C4-2B (cell line): Measurements from ENCODE around the gene GPR158.

Source experiments
- H3K27ac ChIP-seq: fragments of 450-650 bp; 2 replicates; pipeline ENCODE4 v1.5.1; 2017
- CTCF ChIP-seq: fragments of 450-650 bp; conservative IDR thresholded peaks from 2 replicates; pipeline ENCODE4 v1.5.1; 2017; ENCODE audit warnings: mild to moderate bottlenecking
- ZFX ChIP-seq: fragments of 450-650 bp; IDR thresholded peaks from 2 replicates; pipeline ENCODE4 v1.6.1; 2017

Gene GPR158

GRCh38 chr10:25383686-25384085, 208.9 kb downstream of the GPR158 start:
- TF ChIP-seq ZFX (no peak), CTCF (no peak)
- no peak overlapping the region for H3K27ac ChIP-seq

GRCh38 chr10:25384618-25385017, 209.8 kb downstream of the GPR158 start:
- TF ChIP-seq CTCF: no peak
- no peak for TF ChIP-seq ZFX
- H3K27ac ChIP-seq: no peak overlapping the region

- H3K27ac ChIP-seq: no peak overlapping the region
- TF ChIP-seq ZFX (no peak), CTCF (no peak)
Measured at GRCh38 chr10:25388188-25388861, 213.5 kb downstream of the GPR158 start.

- TF ChIP-seq ZFX: no peak
- no peak for TF ChIP-seq CTCF
- no peak overlapping the region for H3K27ac ChIP-seq
Measured at GRCh38 chr10:25388862-25389206, 214.0 kb downstream of the GPR158 start.

- TF ChIP-seq CTCF (no peak), ZFX (no peak)
- H3K27ac ChIP-seq: no peak overlapping the region
Measured at GRCh38 chr10:25390733-25391132, 215.9 kb downstream of the GPR158 start.

GRCh38 chr10:25392132-25392531, 217.3 kb downstream of the GPR158 start:
- no peak overlapping the region for H3K27ac ChIP-seq
- TF ChIP-seq ZFX: no peak
- TF ChIP-seq CTCF: no peak

GRCh38 chr10:25393621-25394020, 218.8 kb downstream of the GPR158 start:
- H3K27ac ChIP-seq: no peak overlapping the region
- no peak for TF ChIP-seq ZFX
- no peak for TF ChIP-seq CTCF
